Sigmoid colon (tissue), 7 donors: ENCODE measurements around the gene TLR8. TPM values are rescaled to one million over a fixed set of nuclear protein-coding genes. Genes with fewer than 3 reads are reported as not detected.

Source experiments
- DNase-seq: peaks from one replicate; pipeline ENCODE4 v3.0.0-alpha.2; 2019
- H3K27ac ChIP-seq, 4 donors: fragments of 200-600 bp; sonication (generic); one replicate each; pipeline ENCODE4 v1.5.1; 2016 to 2019; ENCODE audit warnings: mild to moderate bottlenecking in 1 of 4
- H3K27me3 ChIP-seq, 3 donors: fragments of 200-600 bp; sonication (generic); one replicate each; pipeline ENCODE4 v1.5.1; 2019; ENCODE audit warnings: mild to moderate bottlenecking in 1 of 3
- H3K36me3 ChIP-seq, 4 donors: fragments of 200-600 bp; sonication (generic); one replicate each; pipeline ENCODE4 v1.5.1; 2016 to 2019
- H3K4me1 ChIP-seq, 4 donors: fragments of 200-600 bp; sonication (generic); one replicate each; pipeline ENCODE4 v1.5.1; 2017 to 2019
- H3K4me3 ChIP-seq, 4 donors: fragments of 200-600 bp; sonication (generic); one replicate each; pipeline ENCODE4 v1.5.1; 2017 to 2019; ENCODE audit warnings: mild to moderate bottlenecking in 2 of 4, moderate library complexity in 1 of 4
- H3K9me3 ChIP-seq, 4 donors: fragments of 200-600 bp in 3 of 4; sonication (generic) in 3 of 4; one replicate each; pipeline versions ENCODE4 v1.5.1 to v1.6.1; 2013 to 2019
- EP300 ChIP-seq, 4 donors: sonication (generic); formaldehyde crosslinking; IDR thresholded peaks; one replicate each; pipeline ENCODE4 v1.6.1; 2017; ENCODE audit warnings: antibody characterized with exemption in 4 of 4
- POLR2A ChIP-seq, 2 donors: fragments of 450-650 bp; IDR thresholded peaks; one replicate each; pipeline ENCODE4 v1.6.1; 2016; ENCODE audit warnings: antibody characterized with exemption in 2 of 2, mild to moderate bottlenecking in 2 of 2, moderate library complexity in 2 of 2
- POLR2AphosphoS5 ChIP-seq, 4 donors: sonication (generic); formaldehyde crosslinking; IDR thresholded peaks; one replicate each; pipeline ENCODE4 v1.6.1; 2017; ENCODE audit warnings: antibody characterized with exemption in 4 of 4
- WGBS, 2 donors: extraction: QIAGEN DNeasy Blood & Tissue Kit; methylation state at CpG; one replicate each; pipeline ENCODE4 v1.1.7; 2013; 5-methylcytosine and 5-hydroxymethylcytosine counted together
- intact Hi-C: fragments of 100-400 bp; cut with DNase I; formaldehyde crosslinking; loops from one replicate; pipeline ENCODE4 v1.15.1; 2023
- polyA plus RNA-seq, 3 donors: library from polyadenylated mRNA; stranded (reverse); fragments of 200-250 nt; gene quantifications; one replicate each; pipeline ENCODE4 v1.2.3, GENCODE V29; 2013
- total RNA-seq, 4 donors: library from RNA; depleted of rRNA; stranded (reverse); fragments of >200 nt; gene quantifications; one replicate each; pipeline ENCODE4 v1.1.0, GENCODE V29; 2016
- TF ChIP-seq, protein P1 (sequence below), 4 experiments: fragments of 450-650 bp in 3 of 4; fragments of 200-600 bp in 1 of 4; IDR thresholded peaks; one replicate each; pipeline ENCODE4 v1.5.1; 2016 to 2019; ENCODE audit warnings: antibody characterized with exemption in 4 of 4, mild to moderate bottlenecking in 3 of 4, moderate library complexity in 2 of 4
- donor health status: healthy with polysubstance abuse.
- donor health status: Bipolar disorder and iron deficiency.
- donor health status: healthy.

TLR8 gene
- total and polyA plus RNA-seq, 7 donors, result 0.28 to 3.0 (median 1.7) TPM

DNA sequence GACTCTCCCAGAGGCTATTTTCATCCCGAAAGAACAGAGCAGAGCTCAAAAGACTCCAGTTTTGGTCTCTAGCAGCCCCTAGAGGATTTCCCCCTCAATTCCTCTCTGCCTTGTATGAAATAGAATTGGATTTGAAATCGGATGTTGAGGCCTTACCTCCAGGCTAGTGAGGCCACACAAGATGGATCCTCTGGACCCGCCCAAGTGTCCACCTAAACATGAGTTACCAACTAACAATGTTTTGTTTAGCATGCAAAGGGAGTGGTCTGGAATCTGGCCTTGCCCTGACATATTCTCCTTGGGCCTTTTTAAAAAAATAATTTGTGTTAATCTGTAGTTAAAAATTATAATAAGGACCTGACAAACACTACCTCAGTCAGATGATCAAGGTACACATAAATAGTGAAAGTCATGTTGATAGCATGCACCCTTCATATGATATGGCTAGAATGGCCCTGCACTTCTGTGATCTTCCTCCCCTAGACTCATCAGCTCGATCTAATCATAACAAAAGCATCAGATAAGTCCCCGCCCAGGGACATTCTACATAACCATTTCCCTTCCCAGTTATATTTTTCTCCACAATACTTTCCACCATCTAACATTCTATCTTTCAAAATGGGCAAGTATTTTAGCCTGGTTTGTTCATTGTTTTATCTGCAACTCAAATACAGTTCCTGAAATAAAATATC is 6.5 kb downstream of the TLR8 start:
- TF ChIP-seq POLR2A (IDR thresholded peaks at IDR 0.05) (no peak), EP300 (IDR thresholded peaks at IDR 0.05) (no peak), POLR2AphosphoS5 (IDR thresholded peaks at IDR 0.05) (no peak)
- TF ChIP-seq, protein P1, sequence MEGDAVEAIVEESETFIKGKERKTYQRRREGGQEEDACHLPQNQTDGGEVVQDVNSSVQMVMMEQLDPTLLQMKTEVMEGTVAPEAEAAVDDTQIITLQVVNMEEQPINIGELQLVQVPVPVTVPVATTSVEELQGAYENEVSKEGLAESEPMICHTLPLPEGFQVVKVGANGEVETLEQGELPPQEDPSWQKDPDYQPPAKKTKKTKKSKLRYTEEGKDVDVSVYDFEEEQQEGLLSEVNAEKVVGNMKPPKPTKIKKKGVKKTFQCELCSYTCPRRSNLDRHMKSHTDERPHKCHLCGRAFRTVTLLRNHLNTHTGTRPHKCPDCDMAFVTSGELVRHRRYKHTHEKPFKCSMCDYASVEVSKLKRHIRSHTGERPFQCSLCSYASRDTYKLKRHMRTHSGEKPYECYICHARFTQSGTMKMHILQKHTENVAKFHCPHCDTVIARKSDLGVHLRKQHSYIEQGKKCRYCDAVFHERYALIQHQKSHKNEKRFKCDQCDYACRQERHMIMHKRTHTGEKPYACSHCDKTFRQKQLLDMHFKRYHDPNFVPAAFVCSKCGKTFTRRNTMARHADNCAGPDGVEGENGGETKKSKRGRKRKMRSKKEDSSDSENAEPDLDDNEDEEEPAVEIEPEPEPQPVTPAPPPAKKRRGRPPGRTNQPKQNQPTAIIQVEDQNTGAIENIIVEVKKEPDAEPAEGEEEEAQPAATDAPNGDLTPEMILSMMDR (IDR thresholded peaks at IDR 0.05), result no peak
- no peaks in the 10 kb centered on the region for H3K9me3 ChIP-seq
- no peaks in the 10 kb centered on the region for H3K27me3 ChIP-seq
- DNase-seq, result no peak
- H3K4me3 ChIP-seq, result no peak overlapping the region
- no peaks in the 10 kb centered on the region for H3K36me3 ChIP-seq
- WGBS, 2 donors, result 80 to 82% methylated on average over 5 of the region's 5 CpGs
- no peak overlapping the region for H3K27ac ChIP-seq
- intact Hi-C loops, result no loop called here
- H3K4me1 ChIP-seq, result no peaks in the 10 kb centered on the region

DNA sequence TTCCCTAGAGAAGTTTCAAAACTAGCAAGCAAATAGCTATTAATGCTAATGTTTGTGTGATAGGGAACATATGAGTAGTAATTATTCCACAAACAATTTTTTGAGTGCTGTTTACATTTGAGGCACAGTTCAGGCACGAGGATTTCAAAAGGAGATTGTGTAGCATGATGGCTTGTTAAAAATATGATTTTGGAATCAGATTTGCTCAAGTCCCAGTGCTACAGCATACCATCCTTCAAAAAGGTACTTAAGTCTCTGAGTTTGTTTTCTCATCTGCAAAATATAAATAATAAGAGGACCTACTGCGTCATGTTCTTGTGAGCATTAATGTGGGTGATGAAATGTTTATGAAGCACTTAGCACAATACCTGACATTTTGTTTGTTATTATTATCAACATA is 11.3 kb downstream of the TLR8 start:
- Histone ChIP-seq H3K9me3 (no peaks in the 10 kb centered on the region), H3K4me1 (no peaks in the 10 kb centered on the region), H3K27me3 (no peaks in the 10 kb centered on the region), H3K4me3 (no peak overlapping the region), H3K36me3 (no peaks in the 10 kb centered on the region), H3K27ac (no peak overlapping the region)
- TF ChIP-seq EP300 (IDR thresholded peaks at IDR 0.05), result no peak
- no peak for TF ChIP-seq POLR2AphosphoS5 (IDR thresholded peaks at IDR 0.05)
- WGBS, 2 donors, result 71 to 78% methylated on average over 2 of the region's 2 CpGs
- DNase-seq, result no peak
- intact Hi-C loops, result no loop called here

DNA sequence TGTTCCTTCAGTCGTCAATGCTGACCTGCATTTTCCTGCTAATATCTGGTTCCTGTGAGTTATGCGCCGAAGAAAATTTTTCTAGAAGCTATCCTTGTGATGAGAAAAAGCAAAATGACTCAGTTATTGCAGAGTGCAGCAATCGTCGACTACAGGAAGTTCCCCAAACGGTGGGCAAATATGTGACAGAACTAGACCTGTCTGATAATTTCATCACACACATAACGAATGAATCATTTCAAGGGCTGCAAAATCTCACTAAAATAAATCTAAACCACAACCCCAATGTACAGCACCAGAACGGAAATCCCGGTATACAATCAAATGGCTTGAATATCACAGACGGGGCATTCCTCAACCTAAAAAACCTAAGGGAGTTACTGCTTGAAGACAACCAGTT is 12.6 kb downstream of the TLR8 start:
- Histone ChIP-seq H3K27ac (no peak overlapping the region), H3K4me1 (no peaks in the 10 kb centered on the region), H3K27me3 (no peaks in the 10 kb centered on the region), H3K4me3 (no peak overlapping the region), H3K36me3 (no peaks in the 10 kb centered on the region), H3K9me3 (no peaks in the 10 kb centered on the region)
- DNase-seq, result no peak
- TF ChIP-seq POLR2AphosphoS5 (IDR thresholded peaks at IDR 0.05), result no peak
- TF ChIP-seq EP300 (IDR thresholded peaks at IDR 0.05), result no peak
- TF ChIP-seq, protein P1 (IDR thresholded peaks at IDR 0.05), result no peak
- TF ChIP-seq POLR2A (IDR thresholded peaks at IDR 0.05), result no peak
- intact Hi-C loops, result no loop called here
- WGBS, 2 donors, result 81 to 88% methylated on average over 10 of the region's 10 CpGs

DNA sequence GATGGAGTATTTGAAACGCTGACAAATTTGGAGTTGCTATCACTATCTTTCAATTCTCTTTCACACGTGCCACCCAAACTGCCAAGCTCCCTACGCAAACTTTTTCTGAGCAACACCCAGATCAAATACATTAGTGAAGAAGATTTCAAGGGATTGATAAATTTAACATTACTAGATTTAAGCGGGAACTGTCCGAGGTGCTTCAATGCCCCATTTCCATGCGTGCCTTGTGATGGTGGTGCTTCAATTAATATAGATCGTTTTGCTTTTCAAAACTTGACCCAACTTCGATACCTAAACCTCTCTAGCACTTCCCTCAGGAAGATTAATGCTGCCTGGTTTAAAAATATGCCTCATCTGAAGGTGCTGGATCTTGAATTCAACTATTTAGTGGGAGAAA is 13.2 kb downstream of the TLR8 start:
- no peaks in the 10 kb centered on the region for H3K4me1 ChIP-seq
- intact Hi-C loops, result no loop called here
- DNase-seq, result no peak
- H3K36me3 ChIP-seq, result no peaks in the 10 kb centered on the region
- H3K27ac ChIP-seq, result no peak overlapping the region
- H3K4me3 ChIP-seq, result no peak overlapping the region
- WGBS, 2 donors, result 84 to 95% methylated on average over 8 of the region's 8 CpGs
- H3K9me3 ChIP-seq, result no peaks in the 10 kb centered on the region
- no peaks in the 10 kb centered on the region for H3K27me3 ChIP-seq
- no peak for TF ChIP-seq EP300 (IDR thresholded peaks at IDR 0.05)
- no peak for TF ChIP-seq POLR2AphosphoS5 (IDR thresholded peaks at IDR 0.05)
- TF ChIP-seq, protein P1 (IDR thresholded peaks at IDR 0.05), result no peak
- no peak for TF ChIP-seq POLR2A (IDR thresholded peaks at IDR 0.05)

DNA sequence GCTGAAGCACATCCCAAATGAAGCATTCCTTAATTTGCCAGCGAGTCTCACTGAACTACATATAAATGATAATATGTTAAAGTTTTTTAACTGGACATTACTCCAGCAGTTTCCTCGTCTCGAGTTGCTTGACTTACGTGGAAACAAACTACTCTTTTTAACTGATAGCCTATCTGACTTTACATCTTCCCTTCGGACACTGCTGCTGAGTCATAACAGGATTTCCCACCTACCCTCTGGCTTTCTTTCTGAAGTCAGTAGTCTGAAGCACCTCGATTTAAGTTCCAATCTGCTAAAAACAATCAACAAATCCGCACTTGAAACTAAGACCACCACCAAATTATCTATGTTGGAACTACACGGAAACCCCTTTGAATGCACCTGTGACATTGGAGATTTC is 14.6 kb downstream of the TLR8 start:
- Histone ChIP-seq H3K9me3 (no peaks in the 10 kb centered on the region), H3K4me3 (no peak overlapping the region), H3K27me3 (no peaks in the 10 kb centered on the region), H3K4me1 (no peaks in the 10 kb centered on the region), H3K36me3 (no peaks in the 10 kb centered on the region), H3K27ac (no peak overlapping the region)
- WGBS, 2 donors, result 86 to 87% methylated on average over 8 of the region's 8 CpGs
- intact Hi-C loops, result no loop called here
- TF ChIP-seq, protein P1 (IDR thresholded peaks at IDR 0.05), result no peak
- no peak for TF ChIP-seq POLR2AphosphoS5 (IDR thresholded peaks at IDR 0.05)
- no peak for TF ChIP-seq POLR2A (IDR thresholded peaks at IDR 0.05)
- TF ChIP-seq EP300 (IDR thresholded peaks at IDR 0.05), result no peak
- DNase-seq, result no peak
